ENCODE data around the gene CYTIP. TPM values are rescaled to one million over a fixed set of nuclear protein-coding genes. Genes with fewer than 3 reads are reported as not detected.

CYTIP gene
- total and polyA plus RNA-seq, 12 donors = 0.72 to 6.7 (median 3.2) TPM

GRCh38 chr2:157488877-157489276 is 45.0 kb upstream of the CYTIP start:
- WGBS, 4 donors = 38 to 52% (median 41%) methylated on average over 3 of the region's 3 CpGs
- TF ChIP-seq CTCF (IDR thresholded peaks at IDR 0.05) = no peak
- TF ChIP-seq POLR2A (IDR thresholded peaks at IDR 0.05) = no peak
- intact Hi-C loops (cut with DNase I) = loop anchor here in 1 of 2 donors (10.0 kb wide), 1 partner anchor 526 kb away; no protein-coding TSS in a partner anchor

GRCh38 chr2:157487747-157488146 is 43.9 kb upstream of the CYTIP start:
- WGBS, 4 donors = 57 to 67% (median 62%) methylated on average over 3 of the region's 3 CpGs
- no peak for TF ChIP-seq POLR2A (IDR thresholded peaks at IDR 0.05)
- no peak for TF ChIP-seq CTCF (IDR thresholded peaks at IDR 0.05)

More at GRCh38 chr2:157488877-157489276, 45.0 kb upstream of the CYTIP start:
- no peak for DNase-seq
- Histone ChIP-seq H3K9me3 (replicated peaks in 1 of 3) (no peaks in the 10 kb centered on the region), H3K27ac (no peak overlapping the region), H3K36me3 (replicated peaks in 1 of 2) (no peaks in the 10 kb centered on the region), H3K4me1 (replicated peaks in 1 of 2) (no peaks in the 10 kb centered on the region), H3K4me3 (no peak overlapping the region), H3K27me3 (peaks cover 4% of the 10 kb centered on the region)

GRCh38 chr2:157487271-157487610 is 43.4 kb upstream of the CYTIP start:
- no peak overlapping the region for H3K4me3 ChIP-seq
- H3K9me3 ChIP-seq (replicated peaks in 1 of 3) = no peaks in the 10 kb centered on the region
- H3K27ac ChIP-seq = no peak overlapping the region
- H3K36me3 ChIP-seq (replicated peaks in 1 of 2) = no peaks in the 10 kb centered on the region
- 59 to 74% (median 71%) methylated on average over 1 of the region's 1 CpG for whole genome bisulfite sequencing, 4 donors
- intact Hi-C loops (cut with DNase I) = loop anchor here in 1 of 2 donors (10.0 kb wide), 1 partner anchor 528 kb away; no protein-coding TSS in a partner anchor
- TF ChIP-seq CTCF (IDR thresholded peaks at IDR 0.05) = no peak
- TF ChIP-seq POLR2A (IDR thresholded peaks at IDR 0.05) = no peak
- peaks cover 4% of the 10 kb centered on the region for H3K27me3 ChIP-seq
- no peak for DNase-seq
- no peaks in the 10 kb centered on the region for H3K4me1 ChIP-seq (replicated peaks in 1 of 2)

More at GRCh38 chr2:157487747-157488146, 43.9 kb upstream of the CYTIP start:
- intact Hi-C loops (cut with DNase I) = loop anchor here in 1 of 2 donors (10.0 kb wide), 1 partner anchor 527 kb away; no protein-coding TSS in a partner anchor
- Histone ChIP-seq H3K36me3 (replicated peaks in 1 of 2) (no peaks in the 10 kb centered on the region), H3K27ac (no peak overlapping the region), H3K27me3 (peaks cover 4% of the 10 kb centered on the region), H3K4me3 (no peak overlapping the region), H3K9me3 (replicated peaks in 1 of 3) (no peaks in the 10 kb centered on the region), H3K4me1 (replicated peaks in 1 of 2) (no peaks in the 10 kb centered on the region)
- no peak for DNase-seq

- no peak for DNase-seq
- WGBS, 4 donors = 60 to 76% (median 68%) methylated on average over 4 of the region's 4 CpGs
- Histone ChIP-seq H3K4me1 (replicated peaks in 1 of 2) (no peaks in the 10 kb centered on the region), H3K27ac (no peak overlapping the region), H3K36me3 (replicated peaks in 1 of 2) (no peaks in the 10 kb centered on the region), H3K9me3 (replicated peaks in 1 of 3) (no peaks in the 10 kb centered on the region), H3K27me3 (peaks cover 4% of the 10 kb centered on the region), H3K4me3 (no peak overlapping the region)
- TF ChIP-seq CTCF (IDR thresholded peaks at IDR 0.05) (no peak), POLR2A (IDR thresholded peaks at IDR 0.05) (no peak)
- intact Hi-C loops (cut with DNase I) = loop anchor here in 1 of 2 donors (10.0 kb wide), 1 partner anchor 528 kb away; no protein-coding TSS in a partner anchor
Observed at GRCh38 chr2:157486596-157487270, 42.8 kb upstream of the CYTIP start.

Data from adrenal gland (tissue), 12 donors.